Measurements from ENCODE around the gene DYRK1A.
A peak's percentile ranks its signal among the peaks of the same experiment; 100 is the strongest.

Gene DYRK1A

DNA sequence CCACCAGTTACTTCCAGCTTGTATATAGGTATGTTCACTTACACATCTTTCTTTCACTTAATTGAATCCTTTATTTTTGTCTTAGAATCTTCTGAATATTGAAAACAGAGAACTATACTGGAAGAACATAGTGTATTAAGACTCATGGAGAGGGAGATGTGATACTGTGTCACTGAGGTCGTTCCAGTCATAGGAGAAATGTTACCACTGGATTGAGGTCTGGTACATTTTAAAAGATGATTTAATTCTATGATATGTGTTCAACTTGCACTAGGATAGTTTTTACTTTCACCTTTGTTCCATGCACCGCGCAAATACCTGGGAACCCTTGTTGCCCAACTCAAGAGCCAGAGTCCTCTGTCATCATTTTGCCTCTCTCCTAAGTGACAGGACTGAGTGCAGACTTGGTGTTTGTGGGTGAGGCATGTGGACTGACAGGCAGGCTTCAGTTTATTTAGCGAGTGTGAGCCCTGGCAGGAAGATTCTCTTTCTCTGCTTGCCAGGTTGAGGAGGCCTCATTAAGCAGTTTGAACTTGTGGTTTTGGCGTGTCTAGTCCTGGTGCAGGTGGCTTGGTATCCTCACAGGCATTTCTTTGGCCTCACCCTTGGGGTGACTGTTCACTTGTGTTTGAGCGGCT, 63.7 kb downstream of the DYRK1A start:
- Histone ChIP-seq H3K4me3 (ENCODE audit: low read depth, low read length) (no peak overlapping the region), H3K9me3 (ENCODE audit: control insufficient read depth, insufficient read depth, low read depth, low read length) (no peaks in the 10 kb centered on the region), H3K36me3 (ENCODE audit: control insufficient read depth in 2 of 2, insufficient read depth in 1 of 2, low read length in 2 of 2) (peaks cover 0 to 18% of the 10 kb centered on the region in 2 experiments; a peak in 2 of 3 replicates), H3K27ac (ENCODE audit: extremely low read depth, low read depth, low read length) (no peak overlapping the region), H3K4me1 (ENCODE audit: control insufficient read depth, insufficient read depth, low read length) (0 out of 2 replicates have a peak, but pooled peaks cover 3% of the 10 kb centered on the region)
- ChIA-PET CTCF (interaction anchor here (1.5 kb wide), 1 partner anchor 35 kb away, joined by 3 read pairs; no protein-coding TSS in a partner anchor), POLR2A (no interaction called here)
- TF ChIP-seq ZNF701 (tag by site-specific recombination; IDR thresholded peaks at IDR 0.05) (no peak), PRDM1 (tag by site-specific recombination; IDR thresholded peaks at IDR 0.05) (peak; percentile 55)

DNA sequence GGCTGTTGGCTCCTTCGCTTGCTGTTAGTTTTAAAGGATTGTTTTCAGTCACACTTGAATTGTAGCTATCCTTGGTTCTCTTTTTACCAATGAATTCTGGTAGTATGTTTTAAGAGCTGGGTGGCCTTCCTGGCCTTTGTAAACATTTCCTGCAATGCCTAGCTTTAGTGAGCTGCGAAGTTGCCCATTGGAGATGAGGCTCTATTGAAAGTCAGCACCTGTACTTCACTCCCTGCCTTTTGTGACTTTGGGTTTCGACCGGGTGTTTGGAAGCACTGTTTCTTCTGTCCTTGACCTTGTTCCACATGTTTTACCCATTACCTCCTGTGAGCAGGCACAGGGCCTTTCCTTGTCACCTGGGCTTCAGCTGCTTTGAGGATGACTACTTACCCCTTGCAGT, 64.7 kb downstream of the DYRK1A start:
- ChIA-PET POLR2A (no interaction called here), CTCF (no interaction called here)
- Histone ChIP-seq H3K9me3 (ENCODE audit: control insufficient read depth, insufficient read depth, low read depth, low read length) (no peaks in the 10 kb centered on the region), H3K36me3 (ENCODE audit: control insufficient read depth in 2 of 2, insufficient read depth in 1 of 2, low read length in 2 of 2) (peaks cover 0 to 11% of the 10 kb centered on the region in 2 experiments; a peak in 1 of 3 replicates), H3K27ac (ENCODE audit: extremely low read depth, low read depth, low read length) (no peak overlapping the region), H3K4me1 (ENCODE audit: control insufficient read depth, insufficient read depth, low read length) (peaks cover 11% of the 10 kb centered on the region), H3K4me3 (ENCODE audit: low read depth, low read length) (no peak overlapping the region)
- TF ChIP-seq GLIS1 (tag by site-specific recombination; IDR thresholded peaks at IDR 0.05) (peak; percentile 41; the same call in 1 of the 2 replicates), ZNF48 (tag by site-specific recombination; IDR thresholded peaks at IDR 0.05) (no peak)

DNA sequence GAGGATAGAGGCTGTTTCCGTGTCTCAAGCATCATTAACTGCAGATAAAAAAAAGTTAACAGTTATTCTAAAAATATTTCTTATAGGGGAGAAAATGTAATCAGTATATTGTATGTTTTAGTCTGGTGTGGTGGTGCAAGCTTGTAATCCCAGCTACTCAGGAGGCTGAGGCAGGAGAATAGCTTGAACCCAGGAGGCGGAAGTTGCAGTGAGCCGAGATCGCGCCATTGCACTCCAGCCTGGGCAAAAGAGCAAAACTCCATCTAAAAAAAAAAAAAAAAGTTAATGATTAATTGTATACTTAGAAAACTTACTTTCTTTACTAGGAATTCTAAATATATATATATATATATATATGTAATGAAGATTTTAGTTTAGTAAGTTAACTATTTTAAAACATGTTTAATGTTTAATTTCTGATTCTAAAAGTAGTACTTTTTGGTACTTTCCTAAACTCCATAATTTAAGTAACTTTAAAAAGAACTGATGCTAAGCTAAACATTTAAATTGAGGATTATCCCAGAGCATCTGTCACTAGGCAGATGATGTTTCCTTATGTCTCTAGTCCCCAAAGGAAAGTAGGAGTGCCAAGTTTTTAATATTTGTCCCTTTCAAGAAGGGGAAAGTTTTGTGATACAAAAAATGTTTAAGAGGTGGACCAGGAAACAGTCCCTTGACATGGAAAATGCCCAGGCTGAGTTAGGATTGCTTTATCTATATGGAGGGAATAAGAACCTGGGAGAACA, 66.3 kb downstream of the DYRK1A start:
- peaks cover 0 to 9% of the 10 kb centered on the region in 2 experiments; a peak in 1 of 3 replicates for H3K36me3 ChIP-seq (ENCODE audit: control insufficient read depth in 2 of 2, insufficient read depth in 1 of 2, low read length in 2 of 2)
- ChIA-PET POLR2A (interaction anchor here (0.7 to 1.3 kb wide), 3 partner anchors 10 to 347 kb away, joined by 3 to 4 read pairs (median 4); no protein-coding TSS in a partner anchor), CTCF (no interaction called here)
- TF ChIP-seq ZNF548 (tag by site-specific recombination; IDR thresholded peaks at IDR 0.05) = no peak
- no peak for TF ChIP-seq OVOL3 (tag by site-specific recombination; IDR thresholded peaks at IDR 0.05)
- TF ChIP-seq FEZF1 (tag by site-specific recombination; IDR thresholded peaks at IDR 0.05) = no peak
- TF ChIP-seq ZNF114 (tag by site-specific recombination; IDR thresholded peaks at IDR 0.05) = no peak
- TF ChIP-seq, protein P1, sequence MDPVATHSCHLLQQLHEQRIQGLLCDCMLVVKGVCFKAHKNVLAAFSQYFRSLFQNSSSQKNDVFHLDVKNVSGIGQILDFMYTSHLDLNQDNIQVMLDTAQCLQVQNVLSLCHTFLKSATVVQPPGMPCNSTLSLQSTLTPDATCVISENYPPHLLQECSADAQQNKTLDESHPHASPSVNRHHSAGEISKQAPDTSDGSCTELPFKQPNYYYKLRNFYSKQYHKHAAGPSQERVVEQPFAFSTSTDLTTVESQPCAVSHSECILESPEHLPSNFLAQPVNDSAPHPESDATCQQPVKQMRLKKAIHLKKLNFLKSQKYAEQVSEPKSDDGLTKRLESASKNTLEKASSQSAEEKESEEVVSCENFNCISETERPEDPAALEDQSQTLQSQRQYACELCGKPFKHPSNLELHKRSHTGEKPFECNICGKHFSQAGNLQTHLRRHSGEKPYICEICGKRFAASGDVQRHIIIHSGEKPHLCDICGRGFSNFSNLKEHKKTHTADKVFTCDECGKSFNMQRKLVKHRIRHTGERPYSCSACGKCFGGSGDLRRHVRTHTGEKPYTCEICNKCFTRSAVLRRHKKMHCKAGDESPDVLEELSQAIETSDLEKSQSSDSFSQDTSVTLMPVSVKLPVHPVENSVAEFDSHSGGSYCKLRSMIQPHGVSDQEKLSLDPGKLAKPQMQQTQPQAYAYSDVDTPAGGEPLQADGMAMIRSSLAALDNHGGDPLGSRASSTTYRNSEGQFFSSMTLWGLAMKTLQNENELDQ (tag by site-specific recombination; IDR thresholded peaks at IDR 0.05; ENCODE audit: low read depth) = no peak
- TF ChIP-seq, protein P2, sequence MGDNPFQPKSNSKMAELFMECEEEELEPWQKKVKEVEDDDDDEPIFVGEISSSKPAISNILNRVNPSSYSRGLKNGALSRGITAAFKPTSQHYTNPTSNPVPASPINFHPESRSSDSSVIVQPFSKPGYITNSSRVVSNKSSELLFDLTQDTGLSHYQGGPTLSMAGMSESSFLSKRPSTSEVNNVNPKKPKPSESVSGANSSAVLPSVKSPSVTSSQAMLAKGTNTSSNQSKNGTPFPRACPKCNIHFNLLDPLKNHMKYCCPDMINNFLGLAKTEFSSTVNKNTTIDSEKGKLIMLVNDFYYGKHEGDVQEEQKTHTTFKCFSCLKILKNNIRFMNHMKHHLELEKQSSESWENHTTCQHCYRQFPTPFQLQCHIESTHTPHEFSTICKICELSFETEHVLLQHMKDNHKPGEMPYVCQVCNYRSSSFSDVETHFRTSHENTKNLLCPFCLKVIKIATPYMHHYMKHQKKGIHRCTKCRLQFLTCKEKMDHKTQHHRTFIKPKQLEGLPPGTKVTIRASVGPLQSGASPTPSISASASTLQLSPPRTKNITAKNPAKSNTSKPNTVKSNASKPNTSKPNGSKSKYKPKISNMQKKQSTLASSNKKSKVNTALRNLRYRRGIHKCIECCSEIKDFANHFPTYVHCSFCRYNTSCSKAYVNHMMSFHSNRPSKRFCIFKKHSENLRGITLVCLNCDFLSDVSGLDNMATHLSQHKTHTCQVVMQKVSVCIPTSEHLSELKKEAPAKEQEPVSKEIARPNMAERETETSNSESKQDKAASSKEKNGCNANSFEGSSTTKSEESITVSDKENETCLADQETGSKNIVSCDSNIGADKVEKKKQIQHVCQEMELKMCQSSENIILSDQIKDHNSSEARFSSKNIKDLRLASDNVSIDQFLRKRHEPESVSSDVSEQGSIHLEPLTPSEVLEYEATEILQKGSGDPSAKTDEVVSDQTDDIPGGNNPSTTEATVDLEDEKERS (tag by site-specific recombination; IDR thresholded peaks at IDR 0.05) = no peak
- no peaks in the 10 kb centered on the region for H3K9me3 ChIP-seq (ENCODE audit: control insufficient read depth, insufficient read depth, low read depth, low read length)
- peaks cover 11% of the 10 kb centered on the region for H3K4me1 ChIP-seq (ENCODE audit: control insufficient read depth, insufficient read depth, low read length)
- no peak overlapping the region for H3K27ac ChIP-seq (ENCODE audit: extremely low read depth, low read depth, low read length)
- no peak overlapping the region for H3K4me3 ChIP-seq (ENCODE audit: low read depth, low read length)

DNA sequence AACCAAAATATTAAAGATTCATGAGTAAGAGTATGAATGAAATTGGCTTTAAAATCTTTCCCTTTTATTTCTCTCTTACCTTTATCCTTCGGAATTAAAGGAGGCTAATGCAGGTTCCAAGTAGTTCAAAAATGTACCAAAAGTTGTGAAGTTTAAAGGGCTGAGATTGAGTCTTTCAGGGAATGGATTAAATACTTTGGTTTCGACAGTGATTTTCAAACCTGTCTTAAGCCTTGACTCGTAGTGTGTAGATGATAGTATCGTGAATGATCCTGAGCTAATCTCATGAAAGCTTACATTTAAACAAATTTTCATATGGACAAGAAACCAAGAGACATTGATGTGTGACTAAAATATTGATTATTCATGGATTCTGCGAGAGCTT, 66.9 kb downstream of the DYRK1A start:
- peaks cover 0 to 9% of the 10 kb centered on the region in 2 experiments; a peak in 1 of 3 replicates for H3K36me3 ChIP-seq (ENCODE audit: control insufficient read depth in 2 of 2, insufficient read depth in 1 of 2, low read length in 2 of 2)
- ChIA-PET CTCF (no interaction called here), POLR2A (no interaction called here)
- peaks cover 11% of the 10 kb centered on the region for H3K4me1 ChIP-seq (ENCODE audit: control insufficient read depth, insufficient read depth, low read length)
- H3K4me3 ChIP-seq (ENCODE audit: low read depth, low read length) = no peak overlapping the region
- no peaks in the 10 kb centered on the region for H3K9me3 ChIP-seq (ENCODE audit: control insufficient read depth, insufficient read depth, low read depth, low read length)
- no peak for TF ChIP-seq GLIS1 (tag by site-specific recombination; IDR thresholded peaks at IDR 0.05)
- TF ChIP-seq ZNF658 (tag by site-specific recombination; IDR thresholded peaks at IDR 0.05) = no peak
- no peak for TF ChIP-seq ZNF544 (tag by site-specific recombination; IDR thresholded peaks at IDR 0.05)
- TF ChIP-seq SCRT2 (tag by site-specific recombination; IDR thresholded peaks at IDR 0.05) = no peak
- no peak for TF ChIP-seq ZNF155 (tag by site-specific recombination; IDR thresholded peaks at IDR 0.05)
- TF ChIP-seq ZNF302 (tag by site-specific recombination; IDR thresholded peaks at IDR 0.05; ENCODE audit: low read depth) = no peak
- no peak for TF ChIP-seq ZNF747 (tag by site-specific recombination; IDR thresholded peaks at IDR 0.05)
- no peak for TF ChIP-seq ZNF324 (tag by site-specific recombination; IDR thresholded peaks at IDR 0.05)
- TF ChIP-seq OSR2 (tag by site-specific recombination; IDR thresholded peaks at IDR 0.05) = no peak
- TF ChIP-seq ZNF311 (tag by site-specific recombination; IDR thresholded peaks at IDR 0.05; ENCODE audit: borderline replicate concordance) = no peak
- TF ChIP-seq ZNF549 (tag by site-specific recombination; IDR thresholded peaks at IDR 0.05) = no peak
- no peak for TF ChIP-seq ZNF623 (tag by site-specific recombination; IDR thresholded peaks at IDR 0.05)
- H3K27ac ChIP-seq (ENCODE audit: extremely low read depth, low read depth, low read length) = no peak overlapping the region

Measured in HEK293 (cell line).